ENCODE data around the gene C16orf54.
A peak's percentile ranks its signal among the peaks of the same experiment; 100 is the strongest.
"Not testable (repeated sequence)": the region's sequence is repeated elsewhere in the genome, so short reads cannot be mapped to it uniquely, and the experiment has no call there.

Gene C16orf54

GRCh38 chr16:29714396-29714795 lies 31.4 kb downstream of the C16orf54 start:
- DNase-seq (ENCODE audit: extremely low spot score, insufficient read length, low read depth): no peak

GRCh38 chr16:29712809-29713208 lies 33.0 kb downstream of the C16orf54 start:
- no peak for FAIRE-seq
- no peak for DNase-seq (ENCODE audit: extremely low spot score, insufficient read length, low read depth)

More at GRCh38 chr16:29714396-29714795, 31.4 kb downstream of the C16orf54 start:
- no peak for FAIRE-seq

DNA sequence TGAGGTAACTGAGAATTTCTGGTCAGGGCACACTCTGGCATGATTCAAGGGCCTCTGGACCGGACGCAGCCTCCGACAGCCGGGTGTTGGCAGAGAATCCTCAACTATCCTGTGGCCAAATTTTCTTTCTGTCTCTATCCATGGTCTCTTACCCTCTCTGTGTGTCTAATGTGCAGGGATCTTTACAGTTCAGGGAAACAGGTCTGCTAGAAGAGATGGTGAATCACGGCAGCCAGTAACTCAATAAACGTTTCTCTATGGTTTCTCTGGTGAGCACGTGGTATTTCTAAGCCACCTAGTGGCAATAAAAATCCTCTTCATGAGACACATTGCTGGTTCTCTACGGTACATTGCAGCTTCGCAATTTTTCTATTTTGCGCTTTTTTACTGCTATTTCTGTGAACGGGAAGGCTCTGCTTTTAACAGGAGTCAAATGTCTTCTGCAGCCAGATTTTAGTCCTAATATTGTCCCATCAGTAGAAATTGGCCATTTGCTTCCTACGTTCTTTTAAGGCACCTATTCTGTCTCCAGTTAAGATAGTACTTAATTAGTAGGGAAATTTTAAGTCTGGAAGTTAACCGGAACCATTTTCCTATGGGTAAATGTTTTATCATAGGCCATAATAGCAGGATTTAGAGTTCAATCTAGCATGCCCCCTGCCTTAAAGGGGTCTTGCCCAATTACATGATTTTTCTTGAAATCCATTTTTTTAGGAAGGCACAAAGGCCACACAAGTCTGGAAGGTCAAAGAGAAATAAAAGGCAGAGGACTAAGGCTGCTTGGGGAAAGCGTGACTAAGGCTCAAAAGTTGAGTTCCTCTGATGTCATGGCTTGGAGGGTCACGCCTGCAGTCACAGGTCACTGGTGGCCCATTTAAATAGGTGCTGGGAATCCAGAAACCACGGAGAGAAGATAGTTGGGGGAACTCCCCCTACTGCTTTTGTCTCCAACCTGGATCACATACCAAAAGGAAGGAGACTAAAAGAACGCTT lies 35.3 kb downstream of the C16orf54 start:
- DNase-seq (ENCODE audit: extremely low spot score, insufficient read length, low read depth) (no peak), FAIRE-seq (peak; percentile 84)

DNA sequence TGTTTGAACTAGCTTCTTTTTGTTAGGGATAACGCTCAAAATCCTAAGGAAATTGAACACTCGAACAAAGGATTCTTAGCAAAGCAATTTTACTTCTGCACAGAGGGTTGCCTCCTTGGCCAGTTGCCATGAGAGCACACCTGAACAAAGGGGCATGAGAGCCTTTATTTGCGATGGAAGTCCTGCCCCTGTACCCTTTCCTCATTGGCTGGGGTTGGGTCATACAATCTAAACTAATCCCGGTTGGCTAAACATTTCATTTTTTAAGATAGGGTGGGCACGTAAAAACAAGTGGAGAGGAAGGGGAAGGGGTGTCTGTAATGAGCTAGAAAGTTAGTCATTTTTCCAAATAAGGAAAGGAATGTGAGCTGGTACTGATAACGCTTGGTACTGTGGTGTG lies 36.1 kb downstream of the C16orf54 start:
- not testable (repeated sequence) for FAIRE-seq; DNase-seq (ENCODE audit: extremely low spot score, insufficient read length, low read depth)

GRCh38 chr16:29708917-29709600 lies 36.7 kb downstream of the C16orf54 start:
- DNase-seq (ENCODE audit: extremely low spot score, insufficient read length, low read depth) (no peak), FAIRE-seq (no peak)

- FAIRE-seq; DNase-seq (ENCODE audit: extremely low spot score, insufficient read length, low read depth): not testable (repeated sequence)
Measured at GRCh38 chr16:29707160-29707559, 38.6 kb downstream of the C16orf54 start.

GRCh38 chr16:29705030-29705429 lies 40.8 kb downstream of the C16orf54 start:
- DNase-seq (ENCODE audit: extremely low spot score, insufficient read length, low read depth): no peak
- FAIRE-seq: no peak

- DNase-seq (ENCODE audit: extremely low spot score, insufficient read length, low read depth): no peak
- no peak for FAIRE-seq
Measured at GRCh38 chr16:29702269-29702668, 43.5 kb downstream of the C16orf54 start.

- DNase-seq (ENCODE audit: extremely low spot score, insufficient read length, low read depth): no peak
- FAIRE-seq: no peak
Measured at GRCh38 chr16:29701214-29701555, 44.6 kb downstream of the C16orf54 start.

GRCh38 chr16:29700253-29700987 lies 45.4 kb downstream of the C16orf54 start:
- FAIRE-seq: peak; percentile 70

GRCh38 chr16:29699324-29700219 lies 46.2 kb downstream of the C16orf54 start:
- DNase-seq (ENCODE audit: extremely low spot score, insufficient read length, low read depth) (no peak), FAIRE-seq (no peak)

More at GRCh38 chr16:29700253-29700987, 45.4 kb downstream of the C16orf54 start:
- no peak for DNase-seq (ENCODE audit: extremely low spot score, insufficient read length, low read depth)

GRCh38 chr16:29698484-29699323 lies 47.1 kb downstream of the C16orf54 start:
- FAIRE-seq (no peak), DNase-seq (ENCODE audit: extremely low spot score, insufficient read length, low read depth) (no peak)

GRCh38 chr16:29698042-29698441 lies 47.7 kb downstream of the C16orf54 start:
- no peak for FAIRE-seq

DNA sequence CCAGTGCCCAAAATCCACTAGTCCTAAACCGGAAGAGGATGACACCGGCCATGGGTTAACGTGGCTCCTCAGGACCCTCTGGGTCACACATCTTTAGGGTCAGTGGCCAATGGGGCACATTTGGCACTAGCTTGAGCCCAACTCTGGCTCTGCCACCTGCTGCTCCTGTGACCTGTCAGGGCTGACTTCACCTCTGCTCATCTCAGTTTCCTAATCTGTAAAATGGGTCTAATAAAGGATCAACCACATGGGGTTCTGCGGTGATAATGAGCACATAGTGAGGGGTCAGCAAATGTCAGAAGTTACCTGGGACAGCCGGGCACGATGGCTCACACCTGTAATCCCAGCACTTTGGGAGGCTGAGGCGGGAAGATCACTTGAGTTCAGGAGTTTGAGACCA lies 48.4 kb downstream of the C16orf54 start:
- no peak for FAIRE-seq
- no peak for DNase-seq (ENCODE audit: extremely low spot score, insufficient read length, low read depth)

More at GRCh38 chr16:29698042-29698441, 47.7 kb downstream of the C16orf54 start:
- DNase-seq (ENCODE audit: extremely low spot score, insufficient read length, low read depth): no peak

GRCh38 chr16:29696881-29697331 lies 48.9 kb downstream of the C16orf54 start:
- DNase-seq (ENCODE audit: extremely low spot score, insufficient read length, low read depth) (no peak), FAIRE-seq (no peak)

DNA sequence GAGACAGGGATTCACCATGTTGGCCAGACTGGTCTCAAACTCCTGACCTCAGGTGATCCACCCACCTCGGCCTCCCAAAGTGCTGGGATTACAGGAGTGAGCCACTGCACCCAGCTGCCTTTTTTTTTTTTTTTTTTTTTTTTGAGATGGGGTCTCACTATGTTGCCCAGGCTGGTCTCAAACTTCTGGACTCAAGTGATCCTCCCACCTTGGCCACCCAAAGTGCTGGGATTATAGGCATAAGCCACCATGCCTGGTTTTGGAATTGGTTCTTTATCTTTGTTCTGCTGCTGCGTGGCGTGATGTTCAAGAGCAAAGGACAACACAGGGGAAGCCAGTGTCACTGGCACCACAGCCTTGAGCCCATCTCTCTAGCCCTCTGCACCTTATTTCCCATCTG lies 50.1 kb downstream of the C16orf54 start:
- not testable (repeated sequence) for DNase-seq (ENCODE audit: extremely low spot score, insufficient read length, low read depth)

GRCh38 chr16:29694384-29695195 lies 51.2 kb downstream of the C16orf54 start:
- no peak for DNase-seq (ENCODE audit: extremely low spot score, insufficient read length, low read depth)
- no peak for FAIRE-seq

More for the DNA sequence above, 50.1 kb downstream of the C16orf54 start:
- not testable (repeated sequence) for FAIRE-seq

Measured in GM18507 (cell line).